ENCODE data around the gene TMEM218.

Gene TMEM218

GRCh38 chr11:125111343-125112207 lies at the start of gene TMEM218:
Gene TMEM218, minus strand, starts transcription at chr11:125111626. Its CDS starts 9,385 bp downstream, at chr11:125102241.
- peak; percentile 99 for DNase-seq (ENCODE audit: low read depth)

GRCh38 chr11:125157953-125158680 lies 46.7 kb upstream of the TMEM218 start:
- DNase-seq (ENCODE audit: low read depth), result no peak

- DNase-seq (ENCODE audit: low read depth), result no peak
These were observed 45.8 kb upstream of the TMEM218 start for GRCh38 chr11:125157118-125157733.

GRCh38 chr11:125156346-125157117 lies 45.1 kb upstream of the TMEM218 start:
- DNase-seq (ENCODE audit: low read depth), result no peak

DNA sequence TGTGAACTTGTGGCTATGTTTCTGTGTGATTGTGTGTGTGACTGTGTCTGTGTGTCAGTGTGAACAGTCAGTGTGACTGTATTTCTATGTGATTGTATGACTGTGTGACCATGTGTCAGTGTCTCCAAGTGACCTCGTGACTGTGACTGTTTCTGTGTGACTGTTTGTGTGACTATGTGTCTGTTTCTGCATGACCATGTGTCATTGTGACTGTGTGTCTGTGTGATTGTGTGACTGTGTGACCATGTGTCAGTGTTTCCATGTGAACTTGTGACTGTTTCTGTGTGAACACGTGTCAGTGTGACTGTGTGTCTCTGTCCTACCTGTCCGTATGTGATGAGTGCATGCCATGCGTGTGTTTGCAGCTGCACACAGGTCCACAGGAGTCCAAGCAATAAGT lies 44.3 kb upstream of the TMEM218 start:
- DNase-seq (ENCODE audit: low read depth), result no peak

DNA sequence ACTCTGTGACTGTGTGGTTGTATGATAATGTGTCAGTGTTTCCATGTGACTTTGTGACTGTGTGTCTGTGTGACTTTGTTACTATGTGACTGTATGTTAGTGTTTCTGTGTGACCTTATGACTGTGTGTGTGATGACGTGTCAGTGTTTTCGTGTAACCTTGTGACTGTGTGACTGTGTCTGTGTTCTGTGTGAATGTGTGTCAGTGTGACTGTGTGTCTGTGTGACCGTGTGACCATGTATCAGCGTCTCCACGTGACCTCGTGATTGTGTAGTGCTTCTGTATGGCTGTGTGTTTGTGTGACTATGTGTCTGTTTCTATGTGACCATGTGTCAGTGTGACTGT lies 43.6 kb upstream of the TMEM218 start:
- DNase-seq (ENCODE audit: low read depth), result no peak

DNA sequence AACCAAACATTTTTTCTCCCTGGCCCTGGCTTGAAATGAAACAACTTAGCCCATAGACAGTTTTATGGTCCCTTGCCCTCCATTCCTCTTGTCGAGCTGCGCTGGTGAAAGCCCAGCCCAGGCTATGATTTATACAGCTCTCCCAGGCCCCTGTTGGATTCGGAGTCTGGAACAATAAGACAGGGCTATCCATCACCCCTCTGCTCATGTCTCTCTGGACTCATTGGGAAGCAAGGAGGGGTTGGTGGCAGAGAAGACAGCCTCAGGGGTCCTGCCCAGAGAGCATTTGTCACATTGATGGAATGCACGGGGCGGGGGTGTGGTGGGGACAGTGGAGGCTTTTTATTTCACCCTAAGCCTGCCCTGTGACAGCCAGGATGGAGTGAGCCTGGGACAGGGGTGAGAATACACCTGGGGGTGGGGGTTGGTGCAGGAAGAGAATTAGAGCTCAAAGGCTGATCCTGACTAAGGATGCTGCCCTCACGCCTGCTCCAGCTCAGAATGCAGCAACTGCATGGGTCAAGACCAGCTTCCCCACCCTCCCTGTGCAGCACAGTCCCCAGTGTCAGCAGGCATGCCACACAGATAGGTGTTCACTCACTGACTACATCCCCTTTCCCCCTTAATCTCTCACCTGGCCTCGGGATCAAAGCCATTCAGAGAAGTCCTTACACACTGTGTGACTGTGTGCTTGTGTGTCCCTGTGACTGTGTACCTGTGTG lies 43.1 kb upstream of the TMEM218 start:
- no peak for DNase-seq (ENCODE audit: low read depth)

- no peak for DNase-seq (ENCODE audit: low read depth)
These were observed 42.4 kb upstream of the TMEM218 start for GRCh38 chr11:125153837-125154236.

- DNase-seq (ENCODE audit: low read depth), result no peak
These were observed 37.3 kb upstream of the TMEM218 start for GRCh38 chr11:125148743-125149142.

DNA sequence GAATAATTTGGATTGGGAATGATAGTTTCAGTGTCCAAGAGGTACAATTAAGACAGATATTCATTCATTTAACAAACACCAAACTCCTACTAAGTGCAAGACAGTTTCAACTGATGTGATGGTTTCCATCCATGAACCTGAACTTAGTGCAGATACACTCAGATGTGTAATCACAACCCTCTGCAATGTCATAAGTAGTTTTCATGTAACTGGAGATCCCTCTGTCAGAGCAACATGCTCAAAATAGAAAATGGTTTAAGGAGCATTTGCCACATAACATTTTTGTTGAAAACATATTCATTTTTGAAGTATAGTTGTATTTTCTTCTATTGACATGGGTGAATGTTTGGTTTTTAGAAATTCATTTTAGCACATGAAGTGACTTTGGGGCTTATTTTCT lies 36.6 kb upstream of the TMEM218 start:
- no peak for DNase-seq (ENCODE audit: low read depth)

DNA sequence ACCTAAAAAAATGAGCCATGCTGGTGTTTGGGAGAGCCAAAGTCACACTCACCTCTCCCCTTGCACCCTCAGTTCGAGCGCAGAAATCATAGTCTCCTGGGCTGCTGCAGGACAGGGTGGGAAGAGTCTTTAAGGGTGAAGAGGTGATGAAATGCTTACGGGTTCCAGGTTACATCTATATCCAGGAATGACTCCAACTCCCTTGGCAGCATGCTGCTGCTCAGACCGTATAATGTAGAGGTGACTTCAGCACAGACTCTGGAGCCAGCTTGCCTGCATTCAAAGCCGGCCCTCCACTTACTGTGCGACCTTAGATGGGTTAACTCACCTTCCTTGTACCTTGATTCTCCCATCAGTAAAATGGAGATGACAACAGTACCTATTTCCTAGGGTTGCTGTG lies 35.9 kb upstream of the TMEM218 start:
- no peak for DNase-seq (ENCODE audit: low read depth)

DNA sequence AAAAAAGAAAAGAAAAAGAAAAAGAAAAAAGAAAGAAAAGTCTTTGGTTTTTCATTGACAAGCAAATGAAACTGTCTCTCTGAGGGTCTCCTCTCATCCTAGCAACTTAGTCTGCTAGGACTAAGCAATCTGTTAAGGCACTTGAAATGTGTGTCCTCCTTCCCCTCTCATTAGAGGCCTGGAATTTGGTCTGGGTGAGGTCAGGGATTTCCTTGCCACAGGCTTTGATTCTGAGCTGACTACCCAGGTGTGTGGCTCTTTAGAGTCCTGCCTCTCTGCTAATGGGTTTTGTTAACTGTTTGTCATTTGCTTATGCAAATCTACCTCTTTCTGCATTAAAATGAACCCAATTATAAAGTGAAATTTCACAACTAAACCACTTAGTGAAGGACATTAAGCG lies 34.8 kb upstream of the TMEM218 start:
- DNase-seq (ENCODE audit: low read depth), result no peak

- no peak for DNase-seq (ENCODE audit: low read depth)
These were observed 30.5 kb upstream of the TMEM218 start for GRCh38 chr11:125141686-125142535.

GRCh38 chr11:125141178-125141577 lies 29.8 kb upstream of the TMEM218 start:
- no peak for DNase-seq (ENCODE audit: low read depth)

GRCh38 chr11:125140233-125140632 lies 28.8 kb upstream of the TMEM218 start:
- no peak for DNase-seq (ENCODE audit: low read depth)

DNA sequence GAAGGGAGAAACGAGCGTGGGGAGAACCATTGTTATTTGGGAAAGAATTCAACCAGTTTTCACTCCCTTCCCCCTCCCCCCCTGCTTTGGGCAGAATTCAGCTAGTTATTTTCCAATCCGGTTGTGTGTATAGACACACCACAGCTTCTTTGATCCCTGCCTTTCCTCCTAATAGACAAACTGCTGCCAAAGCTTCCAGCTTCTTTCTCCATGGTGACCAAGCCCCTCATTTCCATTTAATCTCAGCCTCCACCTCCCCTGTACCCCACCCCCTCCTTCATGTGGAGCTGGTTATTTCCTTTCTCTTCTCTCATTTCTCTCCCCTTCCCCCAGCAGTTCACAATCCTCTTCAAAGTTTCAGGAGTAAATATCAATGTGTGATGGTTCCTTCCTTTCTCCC lies 28.4 kb upstream of the TMEM218 start:
- DNase-seq (ENCODE audit: low read depth), result no peak

DNA sequence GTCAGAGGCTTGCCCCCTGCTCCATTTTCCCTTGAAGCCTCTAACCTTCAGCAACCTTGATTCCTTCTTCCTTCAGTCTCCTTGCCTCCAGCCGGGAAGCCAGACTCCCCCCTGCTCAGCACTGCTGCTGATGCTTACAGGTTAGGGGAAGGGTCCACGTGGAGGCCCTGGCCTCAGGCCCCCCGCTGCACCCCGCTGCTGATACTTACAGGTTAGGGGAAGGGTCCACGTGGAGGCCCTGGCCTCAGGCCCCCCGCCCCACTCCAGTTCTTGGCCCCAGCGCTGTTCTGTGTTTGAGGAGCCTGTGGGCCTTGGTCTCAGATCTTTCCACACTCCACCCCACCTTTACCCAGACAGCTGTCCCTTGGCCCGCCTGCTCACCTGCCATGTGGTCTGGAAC lies 27.5 kb upstream of the TMEM218 start:
- DNase-seq (ENCODE audit: low read depth), result no peak

DNA sequence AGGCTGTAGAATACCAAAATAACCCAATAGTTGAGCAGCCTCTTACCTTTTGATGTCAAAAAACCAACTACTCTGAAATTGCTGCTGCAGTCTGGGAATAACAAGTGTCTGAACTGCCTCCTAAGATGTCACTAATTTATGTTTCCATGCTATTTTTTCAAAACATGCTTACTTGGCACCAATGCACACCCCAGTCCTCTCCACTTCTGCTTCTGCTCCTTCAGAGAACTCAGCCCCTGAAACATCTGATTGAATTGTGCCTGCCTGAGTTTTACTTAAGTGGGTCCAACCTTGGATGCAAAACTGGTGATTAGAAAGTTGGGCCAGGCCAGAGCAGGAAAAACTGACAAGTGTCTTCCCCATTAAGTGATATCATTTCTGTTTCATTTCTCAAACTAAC lies 24.6 kb upstream of the TMEM218 start:
- no peak for DNase-seq (ENCODE audit: low read depth)

- no peak for DNase-seq (ENCODE audit: low read depth)
These were observed 21.2 kb upstream of the TMEM218 start for GRCh38 chr11:125132596-125132995.

DNA sequence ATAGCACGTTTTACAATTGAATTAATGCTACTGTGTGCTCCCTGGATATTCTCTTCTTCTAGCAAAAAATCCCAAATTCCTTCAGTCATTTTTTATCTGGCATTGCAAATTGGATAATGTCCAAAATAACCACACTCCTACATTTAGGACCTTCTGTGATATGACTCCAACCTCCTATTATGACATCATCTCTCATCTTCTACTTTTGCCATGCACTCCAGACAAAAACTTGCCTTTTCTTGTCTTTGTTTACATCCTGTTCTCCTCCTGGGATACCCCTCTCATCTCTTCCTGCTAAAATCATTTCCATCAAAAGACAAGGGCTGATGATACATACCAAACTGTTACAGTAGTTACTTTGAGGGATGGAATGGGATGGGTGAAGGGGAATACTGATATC lies 20.6 kb upstream of the TMEM218 start:
- DNase-seq (ENCODE audit: low read depth), result no peak
